SU-DHL-6 (cell line): ENCODE measurements around the gene VDAC1.

Experiments used
- CTCF ChIP-seq: fragments of 200-600 bp; sonication (generic); IDR thresholded peaks from one replicate; pipeline ENCODE4 v1.5.1; 2017; ENCODE audit warnings: antibody characterized with exemption, mild to moderate bottlenecking, low read length, moderate library complexity; ENCODE audit not compliant: insufficient read depth, poor library complexity, severe bottlenecking
- EZH2phosphoT487 ChIP-seq: fragments of 200-600 bp; sonication (generic), shearing (Covaris generic); conservative IDR thresholded peaks from 2 replicates; pipeline ENCODE4 v1.6.1; 2018; ENCODE audit warnings: mild to moderate bottlenecking, antibody characterized with exemption, low read length, moderate library complexity, mixed read lengths

DNA sequence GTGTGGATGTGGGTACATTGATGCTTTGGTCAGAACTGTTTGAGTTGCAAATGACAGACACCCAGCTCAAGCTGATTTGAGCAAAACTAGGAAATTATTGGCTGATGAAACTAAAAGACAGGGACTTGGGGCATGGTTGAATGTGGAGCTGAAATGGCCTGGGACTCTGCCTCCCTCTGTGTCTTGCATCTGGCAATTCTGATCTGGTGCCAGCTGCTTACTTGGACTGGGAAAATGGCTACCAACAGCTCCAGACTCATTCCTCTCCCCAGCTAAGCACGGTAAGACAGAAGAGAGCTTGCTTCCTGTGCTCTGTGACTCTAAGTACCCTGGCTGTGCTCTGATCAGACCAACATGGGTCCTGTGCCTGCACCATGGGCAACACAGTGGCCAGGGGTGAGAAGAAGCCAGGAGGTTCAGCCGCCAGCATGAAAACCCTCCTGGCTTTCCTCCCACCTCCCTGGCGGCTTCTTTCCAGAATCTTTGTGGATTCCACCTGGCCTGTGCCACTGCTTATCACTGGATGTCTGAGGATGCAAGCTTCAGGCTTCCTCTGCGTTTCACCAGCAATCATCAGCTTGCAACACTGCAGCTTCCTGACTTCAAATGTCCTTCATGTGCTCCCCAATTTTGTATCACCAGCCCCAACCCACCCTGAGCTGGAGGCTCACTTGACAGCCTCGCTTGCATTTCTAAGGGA is 80.4 kb downstream of the VDAC1 start:
- TF ChIP-seq CTCF: no peak
- TF ChIP-seq EZH2phosphoT487: no peak
